Skin of body (tissue), 1 donor: ENCODE measurements around the gene OR10J5. TPM values are rescaled to one million over a fixed set of nuclear protein-coding genes. Genes with fewer than 3 reads are reported as not detected.

Source experiments
- total RNA-seq: library from RNA; depleted of rRNA; stranded (reverse); fragments of >200 nt; gene quantifications from one replicate; pipeline ENCODE4 v1.2.3, GENCODE V29; 2014

OR10J5 gene
- total RNA-seq, 1 donor from 2014 or later = not detected

Other genes starting within 250 kb of the OR10J5 start
- 6.0 TPM for gene FCER1A, start 233.7 kb downstream of the OR10J5 start, total RNA-seq
- gene OR10J4, start 103.8 kb downstream of the OR10J5 start, total RNA-seq = not detected
- gene OR10J1, start 96.3 kb downstream of the OR10J5 start, total RNA-seq = not detected
- gene APCS, start 51.8 kb upstream of the OR10J5 start, total RNA-seq = not detected
- gene CRP, start 178.6 kb upstream of the OR10J5 start, total RNA-seq = not detected
- 11.1 TPM for gene DUSP23, start 245.0 kb upstream of the OR10J5 start, total RNA-seq